Ishikawa (cell line): ENCODE data around the gene ZNF532.

ENCODE experiments used
- CEBPB ChIP-seq: IDR thresholded peaks from 2 replicates; pipeline ENCODE4 v1.6.1; 2012
- CREB1 ChIP-seq: IDR thresholded peaks from 2 replicates; pipeline ENCODE4 v1.6.1; 2012; ENCODE audit warnings: low read depth
- EGR1 ChIP-seq: IDR thresholded peaks from 2 replicates; pipeline ENCODE4 v1.6.1; 2012
- EP300 ChIP-seq: IDR thresholded peaks from 2 replicates; pipeline ENCODE4 v1.6.1; 2012; ENCODE audit warnings: borderline replicate concordance
- FOXM1 ChIP-seq: IDR thresholded peaks from 2 replicates; pipeline ENCODE4 v1.6.1; 2012; ENCODE audit warnings: low read depth, borderline replicate concordance
- MAX ChIP-seq: IDR thresholded peaks from 2 replicates; pipeline ENCODE4 v1.6.1; 2012
- NFIC ChIP-seq: IDR thresholded peaks from 2 replicates; pipeline ENCODE4 v1.6.1; 2012
- RAD21 ChIP-seq: IDR thresholded peaks from 2 replicates; pipeline ENCODE4 v1.6.1; 2012; ENCODE audit warnings: low read depth
- REST ChIP-seq: IDR thresholded peaks from 2 replicates; pipeline ENCODE4 v1.6.1; 2012; ENCODE audit warnings: low read depth, mild to moderate bottlenecking
- TAF1 ChIP-seq: IDR thresholded peaks from 2 replicates; pipeline ENCODE4 v1.6.1; 2012; ENCODE audit warnings: low read depth, mild to moderate bottlenecking
- TCF12 ChIP-seq: IDR thresholded peaks from 2 replicates; pipeline ENCODE4 v1.6.1; 2012; ENCODE audit warnings: low read depth
- TEAD4 ChIP-seq: IDR thresholded peaks from 2 replicates; pipeline ENCODE4 v1.6.1; 2012
- USF1 ChIP-seq: IDR thresholded peaks from 2 replicates; pipeline ENCODE4 v1.6.1; 2012
- YY1 ChIP-seq: IDR thresholded peaks from 2 replicates; pipeline ENCODE4 v1.6.1; 2012; ENCODE audit warnings: low read depth
- ZBTB7A ChIP-seq: IDR thresholded peaks from 2 replicates; pipeline ENCODE4 v1.6.1; 2012; ENCODE audit warnings: low read depth

Gene ZNF532

GRCh38 chr18:58896734-58897508 lies 32.2 kb downstream of the ZNF532 start:
- no peak for TF ChIP-seq TCF12
- no peak for TF ChIP-seq EGR1
- TF ChIP-seq CEBPB, result no peak
- TF ChIP-seq USF1, result no peak
- no peak for TF ChIP-seq EP300

GRCh38 chr18:58898010-58898799 lies 33.5 kb downstream of the ZNF532 start:
- TF ChIP-seq REST (no peak), USF1 (no peak), ZBTB7A (no peak), YY1 (no peak), EGR1 (no peak), CEBPB (no peak), TEAD4 (no peak), NFIC (no peak), TCF12 (no peak), MAX (no peak), TAF1 (no peak), CREB1 (no peak), RAD21 (no peak), FOXM1 (no peak), EP300 (no peak)

GRCh38 chr18:58900015-58900649 lies 35.5 kb downstream of the ZNF532 start:
- TF ChIP-seq TEAD4, result no peak
- TF ChIP-seq NFIC, result no peak
- TF ChIP-seq EGR1, result no peak
- TF ChIP-seq TAF1, result no peak
- no peak for TF ChIP-seq CEBPB
- TF ChIP-seq CREB1, result no peak
- TF ChIP-seq EP300, result no peak

GRCh38 chr18:58901143-58901542 lies 36.5 kb downstream of the ZNF532 start:
- no peak for TF ChIP-seq EGR1
- no peak for TF ChIP-seq TAF1
- TF ChIP-seq EP300, result no peak
- no peak for TF ChIP-seq ZBTB7A

- TF ChIP-seq NFIC (no peak), EGR1 (no peak), CREB1 (no peak), TAF1 (no peak), MAX (no peak), EP300 (no peak), CEBPB (no peak), TEAD4 (no peak), ZBTB7A (no peak), FOXM1 (no peak), TCF12 (no peak), RAD21 (no peak), USF1 (no peak), YY1 (no peak), REST (no peak)
Observed at GRCh38 chr18:58901783-58902182, 37.1 kb downstream of the ZNF532 start.
